ENCODE results near the gene GALNT9.
A peak's percentile ranks its signal among the peaks of the same experiment; 100 is the strongest.

The GALNT9 gene

DNA sequence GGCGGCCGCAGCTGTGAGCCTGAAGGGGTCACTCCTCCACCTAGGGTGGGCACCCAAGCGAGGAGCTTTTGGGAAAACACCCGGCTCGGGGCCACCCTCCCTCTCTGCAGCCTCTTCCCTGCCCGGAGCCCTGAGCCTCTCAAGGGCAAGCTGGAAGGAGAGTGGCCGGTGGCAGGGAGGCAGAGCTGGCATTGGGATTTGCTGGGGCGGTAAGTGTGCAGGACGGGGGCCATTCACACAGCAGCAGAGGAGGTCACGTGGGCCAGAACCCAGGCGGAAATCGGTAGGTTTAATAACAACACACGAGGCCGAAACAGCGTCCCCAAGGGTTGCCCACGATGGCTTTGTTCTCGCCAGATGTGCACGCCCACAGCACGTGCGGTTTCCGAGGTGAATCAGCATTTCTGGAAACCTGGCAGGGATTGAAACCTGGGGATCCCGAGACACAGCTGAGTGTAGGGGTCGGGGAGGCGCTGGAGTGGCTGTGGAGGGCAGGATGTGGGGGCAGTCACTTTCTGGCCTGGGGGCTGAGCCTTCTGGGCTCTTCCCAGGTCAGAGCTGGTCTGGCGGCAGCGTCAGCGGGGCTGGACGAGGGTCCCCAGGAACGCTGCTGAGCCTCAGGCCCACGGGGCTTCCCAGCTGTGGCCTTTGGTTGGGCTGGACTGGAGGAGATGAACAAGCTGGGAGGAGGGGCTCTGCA, 161.6 kb downstream of the GALNT9 start:
- Mint-ChIP-seq H3K36me3 (no peaks in the 10 kb centered on the region), H3K4me1 (peaks cover 15% of the 10 kb centered on the region), H3K27me3 (peaks cover 51% of the 10 kb centered on the region), H3K27ac (no peak overlapping the region), H3K9me3 (peaks cover 11% of the 10 kb centered on the region), H3K4me3 (no peak overlapping the region)
- DNase-seq: no peak
- CTCF ChIA-PET: no interaction called here

DNA sequence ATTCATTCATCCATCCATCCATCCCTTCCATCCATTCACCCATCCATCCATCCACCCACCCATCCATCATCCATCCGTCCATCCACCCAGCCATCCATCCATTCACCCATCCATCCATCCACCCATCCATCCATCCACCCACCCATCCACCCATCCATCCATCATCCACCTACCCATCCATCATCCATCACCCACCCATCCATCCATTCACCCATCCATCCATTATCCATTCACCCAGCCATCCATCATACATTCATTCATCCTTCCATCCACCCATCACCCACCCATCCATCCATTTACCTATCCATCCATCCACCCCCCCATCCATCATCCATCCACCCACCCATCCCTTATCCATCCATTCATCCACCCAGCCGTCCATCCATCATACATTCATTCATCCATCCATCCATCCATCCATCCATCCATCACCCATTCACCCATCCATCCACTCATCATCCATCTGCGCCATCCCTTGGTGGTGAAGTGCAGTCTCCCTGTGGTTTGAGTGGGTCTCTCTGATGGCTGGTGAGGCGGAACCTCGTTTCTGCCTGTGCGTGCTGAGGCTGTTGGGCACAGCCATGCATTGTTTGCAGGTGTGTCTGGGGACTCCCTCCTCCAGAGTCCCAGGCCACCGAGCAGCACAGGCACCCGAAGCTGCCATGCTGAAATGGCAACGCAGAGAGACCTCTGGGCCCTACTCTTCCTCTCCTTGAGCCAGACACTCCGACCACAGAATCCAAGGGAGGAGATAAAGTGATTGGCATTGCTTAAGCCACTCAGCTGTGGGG, 162.4 kb downstream of the GALNT9 start:
- Mint-ChIP-seq H3K9me3 (peaks cover 11% of the 10 kb centered on the region), H3K4me1 (peaks cover 15% of the 10 kb centered on the region), H3K4me3 (no peak overlapping the region), H3K27ac (no peak overlapping the region), H3K36me3 (no peaks in the 10 kb centered on the region), H3K27me3 (peaks cover 51% of the 10 kb centered on the region)
- CTCF ChIA-PET: no interaction called here
- DNase-seq: no peak

DNA sequence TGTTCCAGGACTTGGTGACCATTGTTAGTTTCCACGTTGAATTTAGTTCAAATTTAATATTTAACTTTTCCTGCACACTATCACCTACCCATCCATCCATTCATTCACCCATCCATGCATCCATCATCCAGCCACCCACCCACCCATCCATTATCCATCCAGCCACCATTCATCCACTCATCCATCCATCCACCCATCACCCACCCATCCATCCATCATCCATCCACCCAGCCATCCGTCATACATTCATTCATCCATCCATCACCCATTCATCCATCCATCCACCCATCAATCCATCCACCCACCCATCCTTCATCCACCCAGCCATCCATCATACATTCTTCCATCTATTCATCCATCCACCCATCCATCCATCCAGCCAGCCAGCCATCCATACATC, 163.3 kb downstream of the GALNT9 start:
- Mint-ChIP-seq H3K27me3 (peaks cover 48% of the 10 kb centered on the region), H3K36me3 (no peaks in the 10 kb centered on the region), H3K9me3 (peaks cover 11% of the 10 kb centered on the region), H3K4me1 (peaks cover 16% of the 10 kb centered on the region), H3K4me3 (no peak overlapping the region), H3K27ac (no peak overlapping the region)
- CTCF ChIA-PET: no interaction called here
- no peak for DNase-seq

DNA sequence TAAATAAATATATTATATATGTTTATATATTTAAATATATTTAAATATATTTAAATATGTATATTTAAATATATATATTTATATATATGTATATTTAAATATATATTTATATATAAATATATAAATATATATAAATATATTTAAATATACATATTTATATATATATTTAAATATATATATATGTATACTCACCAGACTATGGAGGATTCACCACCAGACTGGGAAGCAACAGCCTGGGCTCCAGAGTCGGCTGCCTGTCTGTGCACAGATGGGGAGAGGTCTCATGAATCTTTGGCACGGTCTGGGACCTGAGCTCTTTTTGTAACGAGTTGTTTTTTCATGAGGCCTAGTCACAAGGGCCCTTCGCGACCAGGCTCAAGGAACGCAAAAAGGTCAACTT, 163.8 kb downstream of the GALNT9 start:
- Mint-ChIP-seq H3K27me3 (peaks cover 43% of the 10 kb centered on the region), H3K4me1 (peaks cover 16% of the 10 kb centered on the region), H3K36me3 (no peaks in the 10 kb centered on the region), H3K4me3 (no peak overlapping the region), H3K27ac (no peak overlapping the region), H3K9me3 (peaks cover 11% of the 10 kb centered on the region)
- DNase-seq: no peak
- CTCF ChIA-PET: no interaction called here

DNA sequence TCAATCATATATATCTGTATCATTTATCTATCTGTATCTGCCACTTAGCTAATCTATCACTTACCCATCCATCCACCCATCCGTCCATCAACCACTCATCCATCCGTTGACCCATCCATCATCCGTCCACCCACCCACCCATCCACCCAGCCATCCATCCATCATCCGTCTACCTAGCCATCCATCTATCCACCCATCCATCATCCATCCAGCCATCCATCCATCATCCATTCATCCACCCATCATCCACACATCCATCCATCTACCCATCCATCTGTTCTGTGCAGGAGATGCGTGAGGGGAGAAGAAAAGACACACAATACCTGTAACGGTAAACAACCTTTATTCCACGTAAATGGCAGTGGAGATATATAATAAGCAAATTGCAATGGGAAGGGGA, 165.0 kb downstream of the GALNT9 start:
- CTCF ChIA-PET: no interaction called here

DNA sequence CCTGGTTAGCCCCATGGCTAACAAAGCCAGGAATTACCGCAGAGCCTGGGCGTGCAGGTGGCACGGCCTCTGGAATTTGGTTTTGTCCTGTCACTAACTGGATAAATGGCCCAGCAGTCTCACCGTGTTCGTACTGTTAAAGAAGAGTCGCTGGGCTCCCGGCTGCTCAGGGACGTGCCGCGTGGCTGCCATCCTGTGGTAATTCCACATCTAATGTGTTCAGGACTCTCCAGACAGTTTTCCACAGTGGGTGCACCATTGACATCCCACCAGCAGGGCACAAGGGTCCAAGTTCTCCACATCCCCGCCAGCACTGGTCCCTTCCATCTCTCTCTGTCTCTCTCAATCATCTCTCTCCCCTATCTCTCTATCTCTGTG, 165.5 kb downstream of the GALNT9 start:
- Mint-ChIP-seq H3K9me3 (peaks cover 11% of the 10 kb centered on the region), H3K4me3 (no peak overlapping the region), H3K27me3 (peaks cover 40% of the 10 kb centered on the region), H3K36me3 (no peaks in the 10 kb centered on the region), H3K4me1 (peaks cover 18% of the 10 kb centered on the region), H3K27ac (no peak overlapping the region)
- CTCF ChIA-PET: interaction anchor here (2.4 kb wide), 1 partner anchor 10 kb away, joined by 7 read pairs; no protein-coding TSS in a partner anchor
- DNase-seq: no peak

More for the DNA sequence above, 165.0 kb downstream of the GALNT9 start:
- Mint-ChIP-seq H3K36me3 (no peaks in the 10 kb centered on the region), H3K9me3 (peaks cover 11% of the 10 kb centered on the region), H3K27ac (no peak overlapping the region), H3K27me3 (peaks cover 40% of the 10 kb centered on the region), H3K4me1 (peaks cover 18% of the 10 kb centered on the region), H3K4me3 (no peak overlapping the region)
- no peak for DNase-seq

DNA sequence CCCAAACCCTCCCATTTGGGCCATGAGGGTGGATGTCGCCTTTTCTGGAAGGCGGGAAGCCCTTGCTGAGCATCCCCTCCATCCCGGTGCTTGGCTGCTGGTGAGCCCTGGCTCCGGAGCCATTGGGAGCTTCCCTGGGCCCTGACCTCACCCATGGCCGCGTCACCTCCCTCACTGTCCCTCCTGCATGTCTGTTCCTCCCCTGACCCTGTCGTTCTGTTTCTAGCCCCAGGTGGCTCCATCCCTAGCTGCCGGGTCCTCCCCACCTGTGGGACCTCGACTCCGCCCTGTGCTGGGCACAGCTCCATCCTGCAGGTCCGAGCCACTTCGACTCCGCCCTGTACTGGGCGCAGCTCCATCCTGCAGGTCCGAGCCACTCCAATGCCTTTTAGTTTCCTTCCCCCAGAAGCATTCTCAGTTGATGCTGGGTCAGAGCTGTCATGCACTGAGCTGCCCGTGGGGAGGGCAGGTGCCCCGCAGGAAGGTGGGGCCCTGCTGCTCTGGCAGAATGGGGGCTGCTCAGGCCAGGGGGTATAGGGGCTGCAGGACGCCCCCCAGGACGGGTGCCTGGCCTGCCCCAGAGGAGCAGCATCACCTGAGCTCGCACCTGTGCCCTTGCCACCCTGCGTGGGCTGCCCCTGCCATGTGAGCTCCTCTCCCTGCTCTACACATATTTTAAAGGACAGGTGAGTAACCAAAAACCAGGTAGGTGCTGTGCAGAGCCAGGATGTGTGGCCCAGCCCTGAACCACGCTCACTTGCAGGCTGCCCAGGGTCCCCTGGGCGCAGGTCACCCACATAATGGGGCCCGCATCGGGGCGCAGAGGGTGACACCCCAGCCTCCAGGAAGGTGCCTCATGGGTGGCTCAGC, 166.1 kb downstream of the GALNT9 start:
- Mint-ChIP-seq H3K4me1 (peaks cover 18% of the 10 kb centered on the region), H3K27ac (no peak overlapping the region), H3K9me3 (peaks cover 11% of the 10 kb centered on the region), H3K4me3 (peak overlapping the region; percentile 39), H3K27me3 (peaks cover 37% of the 10 kb centered on the region), H3K36me3 (no peaks in the 10 kb centered on the region)
- CTCF ChIA-PET: interaction anchor here (1.1 to 2.4 kb wide), 3 partner anchors 10 to 56 kb away, joined by 3 to 7 read pairs (median 3); no protein-coding TSS in a partner anchor
- no peak for DNase-seq

DNA sequence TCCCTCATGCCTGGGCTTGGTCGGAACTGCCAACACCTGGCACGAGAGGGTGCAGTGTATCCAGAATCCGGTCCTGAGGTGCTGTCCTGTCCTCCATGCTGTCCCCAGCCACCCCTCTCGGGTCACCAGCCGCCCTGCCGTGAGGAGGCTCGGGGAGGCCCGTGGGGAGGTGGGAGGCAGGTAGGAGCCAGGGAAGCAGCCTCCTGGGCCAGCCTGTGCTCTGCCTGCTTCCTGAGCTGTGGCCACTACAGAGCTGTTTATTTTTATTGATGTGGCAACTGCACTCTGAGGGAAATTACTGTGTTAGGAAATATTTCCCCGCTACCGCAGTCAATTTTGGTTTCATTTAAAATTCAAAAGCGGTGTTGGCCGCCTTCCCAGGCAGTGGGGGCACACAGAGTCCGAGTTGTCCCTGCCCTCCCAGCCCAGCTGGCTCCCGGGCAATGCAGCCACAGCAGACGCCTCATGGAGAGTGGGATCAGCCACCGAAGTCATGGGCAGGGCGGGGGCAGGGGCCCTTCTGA, 166.8 kb downstream of the GALNT9 start:
- H3K27me3 Mint-ChIP-seq: peaks cover 30% of the 10 kb centered on the region
- no peaks in the 10 kb centered on the region for H3K36me3 Mint-ChIP-seq
- H3K27ac Mint-ChIP-seq: no peak overlapping the region
- H3K4me1 Mint-ChIP-seq: peaks cover 15% of the 10 kb centered on the region
- CTCF ChIA-PET: interaction anchor here (1.1 to 2.4 kb wide), 4 partner anchors 9 to 57 kb away, joined by 3 to 7 read pairs (median 4); no protein-coding TSS in a partner anchor
- peak; percentile 50 for DNase-seq
- peaks cover 11% of the 10 kb centered on the region for H3K9me3 Mint-ChIP-seq
- no peak overlapping the region for H3K4me3 Mint-ChIP-seq

DNA sequence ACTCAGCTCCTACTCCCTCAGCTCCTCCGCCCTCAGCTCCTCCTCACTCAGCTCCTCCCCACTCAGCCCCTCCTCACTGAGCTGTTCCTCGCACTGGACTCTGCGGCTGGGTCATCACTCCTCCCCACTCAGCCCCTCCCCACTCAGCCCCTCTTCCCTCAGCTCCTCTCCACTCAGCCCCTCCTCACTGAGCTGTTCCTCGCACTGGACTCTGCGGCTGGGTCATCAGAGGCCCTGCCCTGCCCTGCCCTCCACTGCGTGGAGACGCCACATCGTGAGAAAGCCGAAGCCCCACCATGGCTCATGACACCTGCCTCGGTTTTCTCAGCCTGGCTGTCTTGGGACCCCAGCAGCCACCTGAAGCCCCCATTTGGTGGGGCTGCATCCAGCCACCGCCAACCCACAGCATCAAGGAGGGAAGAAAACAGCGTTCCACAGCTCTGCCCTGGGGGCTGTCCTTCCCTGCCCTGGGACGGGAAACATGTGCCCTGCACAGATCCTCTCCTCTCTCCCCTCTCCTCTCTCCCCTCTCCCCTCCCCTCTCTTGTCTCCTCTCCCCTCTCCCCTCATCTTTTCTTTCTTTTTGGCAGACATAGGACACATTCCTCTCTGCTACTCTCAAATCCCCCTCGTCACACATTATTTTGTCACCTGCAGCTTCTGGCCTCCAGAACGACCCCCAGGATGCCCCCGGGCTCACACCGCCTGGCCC, 167.4 kb downstream of the GALNT9 start:
- no peak overlapping the region for H3K4me3 Mint-ChIP-seq
- H3K27ac Mint-ChIP-seq: no peak overlapping the region
- peaks cover 15% of the 10 kb centered on the region for H3K4me1 Mint-ChIP-seq
- H3K9me3 Mint-ChIP-seq: peaks cover 7% of the 10 kb centered on the region
- no peaks in the 10 kb centered on the region for H3K36me3 Mint-ChIP-seq
- no peak for DNase-seq
- CTCF ChIA-PET: interaction anchor here (0.7 to 2.4 kb wide), 5 partner anchors 8 to 175 kb away, joined by 3 to 7 read pairs (median 3); no protein-coding TSS in a partner anchor
- peaks cover 28% of the 10 kb centered on the region for H3K27me3 Mint-ChIP-seq

DNA sequence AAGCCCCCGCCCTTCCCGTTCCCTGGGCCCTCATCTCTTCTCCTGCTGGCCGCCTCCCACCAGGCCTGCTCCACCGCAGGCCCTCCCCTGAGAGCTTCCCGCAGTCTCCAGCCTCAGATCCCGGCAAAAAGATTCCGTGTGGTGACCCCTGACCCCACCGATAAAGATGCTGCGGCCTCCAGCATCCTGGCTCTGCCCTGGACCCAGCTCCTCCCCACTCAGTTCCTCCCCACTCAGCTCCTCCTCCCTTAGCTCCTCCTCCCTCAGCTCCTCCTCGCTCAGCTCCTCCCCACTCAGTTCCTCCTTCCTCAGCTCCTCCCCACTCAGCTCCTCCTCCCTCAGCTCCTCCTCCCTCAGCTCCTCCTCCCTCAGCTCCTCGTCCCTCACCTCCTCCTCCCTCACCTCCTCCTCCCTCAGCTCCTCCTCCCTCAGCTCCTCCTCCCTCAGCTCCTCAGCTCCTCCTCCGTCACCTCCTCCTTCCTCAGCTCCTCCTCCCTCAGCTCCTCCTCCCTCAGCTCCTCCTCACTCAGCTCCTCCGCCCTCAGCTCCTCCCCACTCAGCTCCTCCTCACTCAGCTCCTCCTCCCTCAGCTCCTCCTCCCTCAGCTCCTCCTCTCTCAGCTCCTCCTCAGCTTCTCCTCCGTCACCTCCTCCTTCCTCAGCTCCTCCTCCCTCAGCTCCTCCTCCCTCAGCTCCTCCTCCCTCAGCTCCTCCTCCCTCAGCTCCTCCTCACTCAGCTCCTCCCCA, 168.2 kb downstream of the GALNT9 start:
- peaks cover 28% of the 10 kb centered on the region for H3K27me3 Mint-ChIP-seq
- no peaks in the 10 kb centered on the region for H3K36me3 Mint-ChIP-seq
- CTCF ChIA-PET: interaction anchor here (0.7 to 2.4 kb wide), 4 partner anchors 8 to 176 kb away, joined by 3 to 7 read pairs (median 4); no protein-coding TSS in a partner anchor
- H3K4me1 Mint-ChIP-seq: peaks cover 15% of the 10 kb centered on the region
- no peak for DNase-seq
- H3K4me3 Mint-ChIP-seq: no peak overlapping the region
- H3K9me3 Mint-ChIP-seq: peaks cover 2% of the 10 kb centered on the region
- H3K27ac Mint-ChIP-seq: no peak overlapping the region

DNA sequence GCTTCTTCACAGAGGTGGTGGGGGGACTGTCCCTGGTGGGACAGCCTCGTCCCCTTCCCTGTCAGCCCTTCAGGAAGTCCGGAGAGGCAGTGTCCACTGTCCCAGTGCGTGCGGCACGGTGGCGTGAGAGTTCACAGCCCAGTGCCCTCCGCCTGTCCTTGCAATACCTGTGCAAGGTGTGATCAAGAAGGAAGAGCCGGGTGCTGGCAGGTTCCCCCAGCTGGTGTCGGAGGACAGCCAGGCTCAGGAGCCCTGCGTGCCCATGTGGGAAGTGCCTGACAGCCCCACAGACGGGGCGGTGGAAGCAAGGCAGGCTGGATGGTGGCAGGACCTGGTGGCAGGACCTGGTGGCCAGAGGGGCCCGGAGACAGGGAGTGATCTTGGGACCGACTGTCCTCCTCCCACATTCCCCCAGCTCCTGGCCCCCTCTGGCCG, 168.8 kb downstream of the GALNT9 start:
- no peak for DNase-seq
- CTCF ChIA-PET: interaction anchor here (1.4 to 1.8 kb wide), 2 partner anchors 25 to 177 kb away, joined by 3 to 4 read pairs; no protein-coding TSS in a partner anchor
- H3K9me3 Mint-ChIP-seq: no peaks in the 10 kb centered on the region
- no peak overlapping the region for H3K27ac Mint-ChIP-seq
- H3K36me3 Mint-ChIP-seq: no peaks in the 10 kb centered on the region
- H3K4me1 Mint-ChIP-seq: peaks cover 15% of the 10 kb centered on the region
- H3K4me3 Mint-ChIP-seq: no peak overlapping the region
- peaks cover 28% of the 10 kb centered on the region for H3K27me3 Mint-ChIP-seq

DNA sequence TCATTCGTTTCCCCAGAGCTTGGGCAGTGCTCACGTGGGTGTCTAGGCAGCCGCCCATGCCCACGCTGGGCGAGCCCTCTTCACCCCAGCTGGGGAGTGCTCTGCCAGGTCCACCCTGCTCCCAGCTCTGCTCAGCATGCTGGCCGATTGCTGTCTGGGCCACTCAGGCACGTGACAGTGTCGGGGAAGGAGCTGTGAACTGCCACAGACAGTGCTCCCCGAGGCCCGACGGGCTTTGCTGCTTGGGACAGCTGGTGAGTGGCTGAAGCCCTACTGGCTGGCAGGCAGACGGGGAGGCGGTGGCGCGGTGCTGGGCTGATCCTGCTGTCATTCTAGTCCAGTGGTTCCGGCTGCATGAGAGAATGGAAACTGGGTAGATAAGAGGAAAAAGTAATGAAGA, 169.4 kb downstream of the GALNT9 start:
- Mint-ChIP-seq H3K9me3 (no peaks in the 10 kb centered on the region), H3K27me3 (peaks cover 28% of the 10 kb centered on the region), H3K4me1 (peaks cover 15% of the 10 kb centered on the region), H3K4me3 (no peak overlapping the region), H3K27ac (no peak overlapping the region), H3K36me3 (no peaks in the 10 kb centered on the region)
- CTCF ChIA-PET: no interaction called here
- DNase-seq: no peak

DNA sequence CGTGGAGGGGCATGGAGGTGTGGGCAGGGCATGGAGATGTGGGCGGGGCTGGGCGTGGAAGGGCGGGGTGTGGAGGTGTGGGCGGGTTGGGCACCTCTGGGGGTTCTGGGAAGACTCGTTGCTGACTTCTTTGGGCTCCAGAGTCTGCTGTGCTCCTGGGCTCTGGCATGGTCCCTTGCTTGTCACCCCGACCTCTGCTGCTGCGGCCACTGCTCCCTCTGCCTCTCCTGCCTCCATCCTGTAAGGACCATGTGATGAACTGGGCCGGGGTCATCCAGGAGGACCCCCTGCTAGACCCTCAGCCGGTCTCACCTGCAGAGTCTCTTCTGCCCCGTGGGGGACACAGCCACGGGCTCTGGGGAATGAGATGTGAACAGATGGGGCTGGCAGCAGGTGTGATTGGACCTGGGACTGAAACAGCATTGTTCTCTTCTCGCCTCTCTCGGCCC, 169.8 kb downstream of the GALNT9 start:
- no peak overlapping the region for H3K4me3 Mint-ChIP-seq
- H3K36me3 Mint-ChIP-seq: no peaks in the 10 kb centered on the region
- no peaks in the 10 kb centered on the region for H3K9me3 Mint-ChIP-seq
- H3K27me3 Mint-ChIP-seq: peaks cover 27% of the 10 kb centered on the region
- CTCF ChIA-PET: no interaction called here
- no peak overlapping the region for H3K27ac Mint-ChIP-seq
- peaks cover 15% of the 10 kb centered on the region for H3K4me1 Mint-ChIP-seq
- DNase-seq: no peak
